Gastroesophageal sphincter (tissue), 3 donors: ENCODE data around the gene MAPK8IP2.

Source experiments
- POLR2A ChIP-seq, 2 donors: fragments of 450-650 bp; IDR thresholded peaks; one replicate each; pipeline ENCODE4 v1.6.1; 2017; ENCODE audit warnings: antibody characterized with exemption in 2 of 2, mild to moderate bottlenecking in 2 of 2, moderate library complexity in 1 of 2
- POLR2AphosphoS5 ChIP-seq: sonication (generic); formaldehyde crosslinking; IDR thresholded peaks from one replicate; pipeline ENCODE4 v1.6.1; 2017; ENCODE audit warnings: antibody characterized with exemption
- TF ChIP-seq, protein P1 (sequence below), 4 experiments: fragments of 200-600 bp in 2 of 4; fragments of 450-650 bp in 2 of 4; sonication (generic) in 1 of 4; IDR thresholded peaks; one replicate each; pipeline ENCODE4 v1.5.1; 2017 to 2019; ENCODE audit warnings: antibody characterized with exemption in 4 of 4, mild to moderate bottlenecking in 2 of 4, moderate library complexity in 2 of 4

DNA sequence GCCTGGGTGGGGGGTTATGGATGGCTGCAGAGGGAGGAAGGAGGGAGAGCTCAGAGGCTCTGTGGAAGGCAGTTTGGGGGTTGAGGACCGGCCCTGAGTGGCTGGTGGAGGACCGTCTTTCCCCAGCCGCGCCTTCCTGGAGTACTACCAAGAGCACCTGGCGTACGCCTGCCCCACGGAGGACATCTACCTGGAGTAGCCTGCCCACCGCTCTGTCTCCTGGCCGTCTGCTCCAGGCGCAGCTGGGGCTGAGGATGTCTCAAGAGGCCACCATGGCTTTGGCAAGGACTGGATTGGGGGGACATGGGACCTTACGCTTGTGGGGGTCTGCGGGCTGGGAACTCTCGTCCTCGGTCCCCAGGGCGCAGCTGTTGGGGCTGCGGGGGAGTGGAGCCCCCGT is 10.0 kb downstream of the MAPK8IP2 start:
- TF ChIP-seq POLR2AphosphoS5 = no peak
- TF ChIP-seq, protein P1, sequence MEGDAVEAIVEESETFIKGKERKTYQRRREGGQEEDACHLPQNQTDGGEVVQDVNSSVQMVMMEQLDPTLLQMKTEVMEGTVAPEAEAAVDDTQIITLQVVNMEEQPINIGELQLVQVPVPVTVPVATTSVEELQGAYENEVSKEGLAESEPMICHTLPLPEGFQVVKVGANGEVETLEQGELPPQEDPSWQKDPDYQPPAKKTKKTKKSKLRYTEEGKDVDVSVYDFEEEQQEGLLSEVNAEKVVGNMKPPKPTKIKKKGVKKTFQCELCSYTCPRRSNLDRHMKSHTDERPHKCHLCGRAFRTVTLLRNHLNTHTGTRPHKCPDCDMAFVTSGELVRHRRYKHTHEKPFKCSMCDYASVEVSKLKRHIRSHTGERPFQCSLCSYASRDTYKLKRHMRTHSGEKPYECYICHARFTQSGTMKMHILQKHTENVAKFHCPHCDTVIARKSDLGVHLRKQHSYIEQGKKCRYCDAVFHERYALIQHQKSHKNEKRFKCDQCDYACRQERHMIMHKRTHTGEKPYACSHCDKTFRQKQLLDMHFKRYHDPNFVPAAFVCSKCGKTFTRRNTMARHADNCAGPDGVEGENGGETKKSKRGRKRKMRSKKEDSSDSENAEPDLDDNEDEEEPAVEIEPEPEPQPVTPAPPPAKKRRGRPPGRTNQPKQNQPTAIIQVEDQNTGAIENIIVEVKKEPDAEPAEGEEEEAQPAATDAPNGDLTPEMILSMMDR (IDR thresholded peaks at IDR 0.05) = no peak
- TF ChIP-seq POLR2A (IDR thresholded peaks at IDR 0.05) = no peak
